ENCODE data around the gene RASGRF1.

RASGRF1 gene

GRCh38 chr15:78927077-78927790, 163.3 kb downstream of the RASGRF1 start:
- ATAC-seq: no peak

GRCh38 chr15:78925956-78926743, 164.4 kb downstream of the RASGRF1 start:
- no peak for ATAC-seq

GRCh38 chr15:78925076-78925624, 165.4 kb downstream of the RASGRF1 start:
- ATAC-seq: no peak

- no peak for ATAC-seq
Measured at GRCh38 chr15:78923480-78924360, 166.9 kb downstream of the RASGRF1 start.

GRCh38 chr15:78923015-78923414, 167.6 kb downstream of the RASGRF1 start:
- no peak for ATAC-seq

- ATAC-seq: no peak
Measured at GRCh38 chr15:78922527-78922926, 168.1 kb downstream of the RASGRF1 start.

GRCh38 chr15:78921940-78922339, 168.6 kb downstream of the RASGRF1 start:
- ATAC-seq: no peak

- no peak for ATAC-seq
Measured at GRCh38 chr15:78921517-78921916, 169.1 kb downstream of the RASGRF1 start.

GRCh38 chr15:78917888-78918287, 172.7 kb downstream of the RASGRF1 start:
- no peak for ATAC-seq

GRCh38 chr15:78916088-78916487, 174.5 kb downstream of the RASGRF1 start:
- ATAC-seq: no peak

- ATAC-seq: no peak
Measured at GRCh38 chr15:78915341-78916087, 175.1 kb downstream of the RASGRF1 start.

- ATAC-seq: no peak
Measured at GRCh38 chr15:78914027-78914764, 176.4 kb downstream of the RASGRF1 start.

GRCh38 chr15:78913012-78913411, 177.6 kb downstream of the RASGRF1 start:
- ATAC-seq: no peak

GRCh38 chr15:78912316-78912715, 178.3 kb downstream of the RASGRF1 start:
- ATAC-seq: no peak

GRCh38 chr15:78910271-78910670, 180.3 kb downstream of the RASGRF1 start:
- no peak for ATAC-seq
